ENCODE measurements around the gene MRM1. TPM values are rescaled to one million over a fixed set of nuclear protein-coding genes. Genes with fewer than 3 reads are reported as not detected.

The MRM1 gene
- total and polyA plus RNA-seq, 9 of the 15 experiments (the other 6 are each of a cell fraction or from before 2014, with no cell fraction given): 0.61 to 28.4 (median 21.5) TPM

DNA sequence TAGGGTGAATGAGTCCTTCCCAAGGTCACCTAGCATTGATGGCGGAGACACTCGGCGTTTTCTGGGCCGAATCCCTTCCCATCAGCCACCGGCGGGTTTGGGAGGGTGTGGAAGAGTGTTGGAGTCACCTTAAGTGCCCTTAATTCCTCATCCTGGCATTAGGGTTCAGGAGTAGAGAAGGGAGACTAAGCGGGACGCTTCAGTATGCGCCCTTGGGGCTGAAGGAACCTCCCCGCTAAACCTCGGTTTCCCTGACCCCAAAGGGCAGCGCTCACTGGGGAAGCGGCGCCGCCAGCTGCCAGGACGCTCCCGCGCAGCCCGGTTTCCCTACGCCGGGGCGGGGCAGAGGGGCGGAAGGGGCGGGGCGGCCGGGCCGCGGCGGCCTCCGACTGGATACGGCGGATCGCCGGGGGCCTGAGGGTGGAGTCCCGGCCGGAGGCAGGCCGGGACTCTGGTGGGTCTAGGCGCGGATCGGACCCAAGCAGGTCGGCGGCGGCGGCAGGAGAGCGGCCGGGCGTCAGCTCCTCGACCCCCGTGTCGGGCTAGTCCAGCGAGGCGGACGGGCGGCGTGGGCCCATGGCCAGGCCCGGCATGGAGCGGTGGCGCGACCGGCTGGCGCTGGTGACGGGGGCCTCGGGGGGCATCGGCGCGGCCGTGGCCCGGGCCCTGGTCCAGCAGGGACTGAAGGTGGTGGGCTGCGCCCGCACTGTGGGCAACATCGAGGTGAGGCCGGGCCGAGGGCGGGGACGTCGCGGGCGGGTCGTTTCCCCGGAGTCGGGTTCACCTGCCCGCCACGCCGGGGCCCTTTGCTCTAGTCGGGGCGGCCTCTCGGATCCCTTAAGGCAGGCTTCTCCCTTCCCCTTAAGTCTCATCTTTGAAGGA lies 9.7 kb upstream of the MRM1 start, which contains the start of gene DHRS11 (continued):
- TF ChIP-seq, protein P1, sequence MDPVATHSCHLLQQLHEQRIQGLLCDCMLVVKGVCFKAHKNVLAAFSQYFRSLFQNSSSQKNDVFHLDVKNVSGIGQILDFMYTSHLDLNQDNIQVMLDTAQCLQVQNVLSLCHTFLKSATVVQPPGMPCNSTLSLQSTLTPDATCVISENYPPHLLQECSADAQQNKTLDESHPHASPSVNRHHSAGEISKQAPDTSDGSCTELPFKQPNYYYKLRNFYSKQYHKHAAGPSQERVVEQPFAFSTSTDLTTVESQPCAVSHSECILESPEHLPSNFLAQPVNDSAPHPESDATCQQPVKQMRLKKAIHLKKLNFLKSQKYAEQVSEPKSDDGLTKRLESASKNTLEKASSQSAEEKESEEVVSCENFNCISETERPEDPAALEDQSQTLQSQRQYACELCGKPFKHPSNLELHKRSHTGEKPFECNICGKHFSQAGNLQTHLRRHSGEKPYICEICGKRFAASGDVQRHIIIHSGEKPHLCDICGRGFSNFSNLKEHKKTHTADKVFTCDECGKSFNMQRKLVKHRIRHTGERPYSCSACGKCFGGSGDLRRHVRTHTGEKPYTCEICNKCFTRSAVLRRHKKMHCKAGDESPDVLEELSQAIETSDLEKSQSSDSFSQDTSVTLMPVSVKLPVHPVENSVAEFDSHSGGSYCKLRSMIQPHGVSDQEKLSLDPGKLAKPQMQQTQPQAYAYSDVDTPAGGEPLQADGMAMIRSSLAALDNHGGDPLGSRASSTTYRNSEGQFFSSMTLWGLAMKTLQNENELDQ (CRISPR knock-in tag; IDR thresholded peaks at IDR 0.05; ENCODE audit: borderline replicate concordance): no peak
- TF ChIP-seq, protein P2, sequence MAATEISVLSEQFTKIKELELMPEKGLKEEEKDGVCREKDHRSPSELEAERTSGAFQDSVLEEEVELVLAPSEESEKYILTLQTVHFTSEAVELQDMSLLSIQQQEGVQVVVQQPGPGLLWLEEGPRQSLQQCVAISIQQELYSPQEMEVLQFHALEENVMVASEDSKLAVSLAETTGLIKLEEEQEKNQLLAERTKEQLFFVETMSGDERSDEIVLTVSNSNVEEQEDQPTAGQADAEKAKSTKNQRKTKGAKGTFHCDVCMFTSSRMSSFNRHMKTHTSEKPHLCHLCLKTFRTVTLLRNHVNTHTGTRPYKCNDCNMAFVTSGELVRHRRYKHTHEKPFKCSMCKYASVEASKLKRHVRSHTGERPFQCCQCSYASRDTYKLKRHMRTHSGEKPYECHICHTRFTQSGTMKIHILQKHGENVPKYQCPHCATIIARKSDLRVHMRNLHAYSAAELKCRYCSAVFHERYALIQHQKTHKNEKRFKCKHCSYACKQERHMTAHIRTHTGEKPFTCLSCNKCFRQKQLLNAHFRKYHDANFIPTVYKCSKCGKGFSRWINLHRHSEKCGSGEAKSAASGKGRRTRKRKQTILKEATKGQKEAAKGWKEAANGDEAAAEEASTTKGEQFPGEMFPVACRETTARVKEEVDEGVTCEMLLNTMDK (IDR thresholded peaks at IDR 0.05; ENCODE audit: borderline replicate concordance, insufficient read depth, low read depth, low read length, poor library complexity, severe bottlenecking): no peak
- TF ChIP-seq BDP1 (IDR thresholded peaks at IDR 0.05; ENCODE audit: insufficient read depth, insufficient read length) (no peak), KHSRP (IDR thresholded peaks at IDR 0.05) (no peak; the same call in 1 of the 2 replicates), ZNF780A (CRISPR knock-in tag; IDR thresholded peaks at IDR 0.05) (no peak), POLR2B (IDR thresholded peaks at IDR 0.05; ENCODE audit: low read depth, partially characterized antibody) (peak; percentile 67), EP300 (IDR thresholded peaks at IDR 0.05; ENCODE audit: low read length) (no peak), CCNT2 (IDR thresholded peaks at IDR 0.05; ENCODE audit: borderline replicate concordance, extremely low read depth, insufficient read length, low read depth, low read length) (peak; percentile 71)
- TF ChIP-seq, protein P3, sequence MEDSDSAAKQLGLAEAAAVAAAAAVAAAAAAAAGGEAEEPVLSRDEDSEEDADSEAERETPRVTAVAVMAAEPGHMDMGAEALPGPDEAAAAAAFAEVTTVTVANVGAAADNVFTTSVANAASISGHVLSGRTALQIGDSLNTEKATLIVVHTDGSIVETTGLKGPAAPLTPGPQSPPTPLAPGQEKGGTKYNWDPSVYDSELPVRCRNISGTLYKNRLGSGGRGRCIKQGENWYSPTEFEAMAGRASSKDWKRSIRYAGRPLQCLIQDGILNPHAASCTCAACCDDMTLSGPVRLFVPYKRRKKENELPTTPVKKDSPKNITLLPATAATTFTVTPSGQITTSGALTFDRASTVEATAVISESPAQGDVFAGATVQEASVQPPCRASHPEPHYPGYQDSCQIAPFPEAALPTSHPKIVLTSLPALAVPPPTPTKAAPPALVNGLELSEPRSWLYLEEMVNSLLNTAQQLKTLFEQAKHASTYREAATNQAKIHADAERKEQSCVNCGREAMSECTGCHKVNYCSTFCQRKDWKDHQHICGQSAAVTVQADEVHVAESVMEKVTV (CRISPR knock-in tag; IDR thresholded peaks at IDR 0.05): no peak
- TF ChIP-seq, protein P4, sequence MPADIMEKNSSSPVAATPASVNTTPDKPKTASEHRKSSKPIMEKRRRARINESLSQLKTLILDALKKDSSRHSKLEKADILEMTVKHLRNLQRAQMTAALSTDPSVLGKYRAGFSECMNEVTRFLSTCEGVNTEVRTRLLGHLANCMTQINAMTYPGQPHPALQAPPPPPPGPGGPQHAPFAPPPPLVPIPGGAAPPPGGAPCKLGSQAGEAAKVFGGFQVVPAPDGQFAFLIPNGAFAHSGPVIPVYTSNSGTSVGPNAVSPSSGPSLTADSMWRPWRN (IDR thresholded peaks at IDR 0.05; ENCODE audit: low read depth): no peak
